ENCODE results near the gene MAP3K2.

The MAP3K2 gene

DNA sequence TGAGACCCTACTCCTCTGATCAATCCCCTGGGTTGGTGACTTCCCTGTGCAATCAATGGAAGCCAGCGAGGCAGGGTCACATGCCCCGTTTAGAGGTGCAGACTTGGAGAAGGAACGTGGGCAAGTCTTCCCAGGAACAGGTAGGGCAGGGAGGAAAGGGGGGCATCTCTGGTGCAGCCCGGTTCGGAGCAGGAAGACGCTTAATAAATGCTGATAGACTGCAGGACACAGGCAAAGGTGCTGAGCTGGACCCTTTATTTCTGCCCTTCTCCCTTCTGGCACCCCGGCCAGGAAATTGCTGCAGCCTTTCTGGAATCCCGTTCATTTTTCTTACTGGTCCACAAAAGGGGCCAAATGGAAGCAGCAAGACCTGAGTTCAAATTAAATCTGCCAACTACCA is 29.6 kb upstream of the MAP3K2 start:
- Histone ChIP-seq H3K36me3 (ENCODE audit: control insufficient read depth in 2 of 2, insufficient read depth in 1 of 2, low read length in 2 of 2) (no peaks in the 10 kb centered on the region), H3K4me1 (ENCODE audit: control insufficient read depth, insufficient read depth, low read length) (no peaks in the 10 kb centered on the region; the same call in 1 of the 2 replicates), H3K27ac (ENCODE audit: extremely low read depth, low read depth, low read length) (no peak overlapping the region), H3K9me3 (ENCODE audit: control insufficient read depth, insufficient read depth, low read depth, low read length) (no peaks in the 10 kb centered on the region), H3K4me3 (ENCODE audit: low read depth, low read length) (no peak overlapping the region)
- CTCF ChIA-PET, result interaction anchor here (0.7 to 1.4 kb wide), 2 partner anchors 26 to 93 kb away, joined by 3 to 4 read pairs; no protein-coding TSS in a partner anchor
- POLR2A ChIA-PET, result no interaction called here
- no peak for TF ChIP-seq FEZF1 (tag by site-specific recombination; IDR thresholded peaks at IDR 0.05)
- TF ChIP-seq, protein P1, sequence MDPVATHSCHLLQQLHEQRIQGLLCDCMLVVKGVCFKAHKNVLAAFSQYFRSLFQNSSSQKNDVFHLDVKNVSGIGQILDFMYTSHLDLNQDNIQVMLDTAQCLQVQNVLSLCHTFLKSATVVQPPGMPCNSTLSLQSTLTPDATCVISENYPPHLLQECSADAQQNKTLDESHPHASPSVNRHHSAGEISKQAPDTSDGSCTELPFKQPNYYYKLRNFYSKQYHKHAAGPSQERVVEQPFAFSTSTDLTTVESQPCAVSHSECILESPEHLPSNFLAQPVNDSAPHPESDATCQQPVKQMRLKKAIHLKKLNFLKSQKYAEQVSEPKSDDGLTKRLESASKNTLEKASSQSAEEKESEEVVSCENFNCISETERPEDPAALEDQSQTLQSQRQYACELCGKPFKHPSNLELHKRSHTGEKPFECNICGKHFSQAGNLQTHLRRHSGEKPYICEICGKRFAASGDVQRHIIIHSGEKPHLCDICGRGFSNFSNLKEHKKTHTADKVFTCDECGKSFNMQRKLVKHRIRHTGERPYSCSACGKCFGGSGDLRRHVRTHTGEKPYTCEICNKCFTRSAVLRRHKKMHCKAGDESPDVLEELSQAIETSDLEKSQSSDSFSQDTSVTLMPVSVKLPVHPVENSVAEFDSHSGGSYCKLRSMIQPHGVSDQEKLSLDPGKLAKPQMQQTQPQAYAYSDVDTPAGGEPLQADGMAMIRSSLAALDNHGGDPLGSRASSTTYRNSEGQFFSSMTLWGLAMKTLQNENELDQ (tag by site-specific recombination; IDR thresholded peaks at IDR 0.05; ENCODE audit: low read depth), result no peak
- no peak for TF ChIP-seq KLF7 (tag by site-specific recombination; IDR thresholded peaks at IDR 0.05; ENCODE audit: borderline replicate concordance)
- TF ChIP-seq, protein P2, sequence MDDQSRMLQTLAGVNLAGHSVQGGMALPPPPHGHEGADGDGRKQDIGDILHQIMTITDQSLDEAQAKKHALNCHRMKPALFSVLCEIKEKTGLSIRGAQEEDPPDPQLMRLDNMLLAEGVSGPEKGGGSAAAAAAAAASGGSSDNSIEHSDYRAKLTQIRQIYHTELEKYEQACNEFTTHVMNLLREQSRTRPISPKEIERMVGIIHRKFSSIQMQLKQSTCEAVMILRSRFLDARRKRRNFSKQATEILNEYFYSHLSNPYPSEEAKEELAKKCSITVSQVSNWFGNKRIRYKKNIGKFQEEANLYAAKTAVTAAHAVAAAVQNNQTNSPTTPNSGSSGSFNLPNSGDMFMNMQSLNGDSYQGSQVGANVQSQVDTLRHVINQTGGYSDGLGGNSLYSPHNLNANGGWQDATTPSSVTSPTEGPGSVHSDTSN (CRISPR knock-in tag; IDR thresholded peaks at IDR 0.05), result no peak
- no peak for TF ChIP-seq GLIS2 (tag by site-specific recombination; IDR thresholded peaks at IDR 0.05)
- TF ChIP-seq ZNF221 (tag by site-specific recombination; IDR thresholded peaks at IDR 0.05; ENCODE audit: borderline replicate concordance), result no peak
- no peak for TF ChIP-seq ZBTB20 (tag by site-specific recombination; IDR thresholded peaks at IDR 0.05)
- no peak for TF ChIP-seq ZNF747 (tag by site-specific recombination; IDR thresholded peaks at IDR 0.05)
- TF ChIP-seq ZNF660 (tag by site-specific recombination; IDR thresholded peaks at IDR 0.05), result no peak
- no peak for TF ChIP-seq ZBTB8A (tag by site-specific recombination; IDR thresholded peaks at IDR 0.05)
- TF ChIP-seq GLI4 (tag by site-specific recombination; IDR thresholded peaks at IDR 0.05), result no peak
- TF ChIP-seq ZNF391 (tag by site-specific recombination; IDR thresholded peaks at IDR 0.05; ENCODE audit: borderline replicate concordance, low read depth), result no peak
- no peak for TF ChIP-seq ZNF366 (tag by site-specific recombination; conservative IDR thresholded peaks at IDR 0.05)
- TF ChIP-seq ZNF548 (tag by site-specific recombination; IDR thresholded peaks at IDR 0.05), result no peak

GRCh38 chr2:127416506-127417001 is 28.8 kb upstream of the MAP3K2 start:
- POLR2A ChIA-PET, result interaction anchor here (1.0 kb wide), 1 partner anchor 110 kb away, joined by 3 read pairs; the partner anchor contains the start of gene IWS1
- CTCF ChIA-PET, result interaction anchor here (0.9 to 2.1 kb wide), 12 partner anchors 9 to 243 kb away, joined by 3 to 19 read pairs (median 4); no protein-coding TSS in a partner anchor
- H3K27ac ChIP-seq (ENCODE audit: extremely low read depth, low read depth, low read length), result 0 out of 2 replicates have a peak overlapping the region, but pooled peaks have one; percentile 13
- H3K36me3 ChIP-seq (ENCODE audit: control insufficient read depth in 2 of 2, insufficient read depth in 1 of 2, low read length in 2 of 2), result no peaks in the 10 kb centered on the region
- H3K4me3 ChIP-seq (ENCODE audit: low read depth, low read length), result no peak overlapping the region
- no peaks in the 10 kb centered on the region; the same call in 1 of the 2 replicates for H3K4me1 ChIP-seq (ENCODE audit: control insufficient read depth, insufficient read depth, low read length)
- H3K9me3 ChIP-seq (ENCODE audit: control insufficient read depth, insufficient read depth, low read depth, low read length), result no peaks in the 10 kb centered on the region
- TF ChIP-seq YY1 (tag by site-specific recombination; IDR thresholded peaks at IDR 0.05), result no peak
- peak; percentile 8; the same call in 1 of the 2 replicates for TF ChIP-seq GLIS1 (tag by site-specific recombination; IDR thresholded peaks at IDR 0.05)
- TF ChIP-seq, protein P3, sequence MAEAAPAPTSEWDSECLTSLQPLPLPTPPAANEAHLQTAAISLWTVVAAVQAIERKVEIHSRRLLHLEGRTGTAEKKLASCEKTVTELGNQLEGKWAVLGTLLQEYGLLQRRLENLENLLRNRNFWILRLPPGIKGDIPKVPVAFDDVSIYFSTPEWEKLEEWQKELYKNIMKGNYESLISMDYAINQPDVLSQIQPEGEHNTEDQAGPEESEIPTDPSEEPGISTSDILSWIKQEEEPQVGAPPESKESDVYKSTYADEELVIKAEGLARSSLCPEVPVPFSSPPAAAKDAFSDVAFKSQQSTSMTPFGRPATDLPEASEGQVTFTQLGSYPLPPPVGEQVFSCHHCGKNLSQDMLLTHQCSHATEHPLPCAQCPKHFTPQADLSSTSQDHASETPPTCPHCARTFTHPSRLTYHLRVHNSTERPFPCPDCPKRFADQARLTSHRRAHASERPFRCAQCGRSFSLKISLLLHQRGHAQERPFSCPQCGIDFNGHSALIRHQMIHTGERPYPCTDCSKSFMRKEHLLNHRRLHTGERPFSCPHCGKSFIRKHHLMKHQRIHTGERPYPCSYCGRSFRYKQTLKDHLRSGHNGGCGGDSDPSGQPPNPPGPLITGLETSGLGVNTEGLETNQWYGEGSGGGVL (tag by site-specific recombination; IDR thresholded peaks at IDR 0.05), result peak; percentile 37; the same call in 1 of the 2 replicates
